Measurements from ENCODE around the gene HTRA3.

HTRA3 gene

GRCh38 chr4:8276358-8277240 is 7.0 kb downstream of the HTRA3 start:
- ATAC-seq: peak; percentile 8; the same call in 2 of the 3 replicates
- TF ChIP-seq TOX (CRISPR knock-in tag; IDR thresholded peaks at IDR 0.05; ENCODE audit: borderline replicate concordance): no peak
- no peak for TF ChIP-seq CREB5 (CRISPR knock-in tag; IDR thresholded peaks at IDR 0.05; ENCODE audit: low read depth)
- TF ChIP-seq ZFP3 (CRISPR knock-in tag; IDR thresholded peaks at IDR 0.05): no peak
- no peak for TF ChIP-seq ARNTL (CRISPR knock-in tag; IDR thresholded peaks at IDR 0.05; ENCODE audit: borderline replicate concordance, low read depth)
- TF ChIP-seq SNAI2 (CRISPR knock-in tag; IDR thresholded peaks at IDR 0.05): no peak
- TF ChIP-seq OSR1 (CRISPR knock-in tag; IDR thresholded peaks at IDR 0.05): no peak
- TF ChIP-seq ZFP30 (CRISPR knock-in tag; IDR thresholded peaks at IDR 0.05): no peak
- TF ChIP-seq PATZ1 (CRISPR knock-in tag; IDR thresholded peaks at IDR 0.05; ENCODE audit: borderline replicate concordance): no peak
- no peak for TF ChIP-seq PPARA (CRISPR knock-in tag; IDR thresholded peaks at IDR 0.05; ENCODE audit: borderline replicate concordance)
- TF ChIP-seq ZNF565 (CRISPR knock-in tag; conservative IDR thresholded peaks at IDR 0.05; ENCODE audit: low read depth): no peak
- TF ChIP-seq TSHZ2 (CRISPR knock-in tag; IDR thresholded peaks at IDR 0.05): no peak

GRCh38 chr4:8277356-8278008 is 7.9 kb downstream of the HTRA3 start:
- no peak; the same call in 2 of the 3 replicates for ATAC-seq
- no peak for TF ChIP-seq GLIS3 (CRISPR knock-in tag; IDR thresholded peaks at IDR 0.05)
- no peak for TF ChIP-seq POU6F1 (CRISPR knock-in tag; IDR thresholded peaks at IDR 0.05; ENCODE audit: borderline replicate concordance, low read depth)
- TF ChIP-seq RARB (CRISPR knock-in tag; IDR thresholded peaks at IDR 0.05): no peak
- TF ChIP-seq CREB5 (CRISPR knock-in tag; IDR thresholded peaks at IDR 0.05; ENCODE audit: low read depth): no peak
- no peak for TF ChIP-seq ZNF8 (CRISPR knock-in tag; IDR thresholded peaks at IDR 0.05)
- TF ChIP-seq ZNF565 (CRISPR knock-in tag; conservative IDR thresholded peaks at IDR 0.05; ENCODE audit: low read depth): no peak
- no peak for TF ChIP-seq BACH2 (CRISPR knock-in tag; IDR thresholded peaks at IDR 0.05; ENCODE audit: borderline replicate concordance)
- TF ChIP-seq PPARA (CRISPR knock-in tag; IDR thresholded peaks at IDR 0.05; ENCODE audit: borderline replicate concordance): no peak
- no peak for TF ChIP-seq TCF4 (CRISPR knock-in tag; IDR thresholded peaks at IDR 0.05; ENCODE audit: borderline replicate concordance)
- no peak for TF ChIP-seq SNAI2 (CRISPR knock-in tag; IDR thresholded peaks at IDR 0.05)
- TF ChIP-seq ESRRG (CRISPR knock-in tag; IDR thresholded peaks at IDR 0.05): no peak
- TF ChIP-seq ZFP30 (CRISPR knock-in tag; IDR thresholded peaks at IDR 0.05): no peak
- no peak for TF ChIP-seq ZC3H10 (CRISPR knock-in tag; IDR thresholded peaks at IDR 0.05)
- no peak for TF ChIP-seq CSRNP3 (CRISPR knock-in tag; IDR thresholded peaks at IDR 0.05)
- no peak for TF ChIP-seq TSHZ2 (CRISPR knock-in tag; IDR thresholded peaks at IDR 0.05)
- TF ChIP-seq CSDC2 (CRISPR knock-in tag; IDR thresholded peaks at IDR 0.05): no peak

All from SK-N-SH treated with all-trans-retinoic acid at 6 μM for 48 hours (cell line).